ENCODE data around the gene SPEF2.

DNA sequence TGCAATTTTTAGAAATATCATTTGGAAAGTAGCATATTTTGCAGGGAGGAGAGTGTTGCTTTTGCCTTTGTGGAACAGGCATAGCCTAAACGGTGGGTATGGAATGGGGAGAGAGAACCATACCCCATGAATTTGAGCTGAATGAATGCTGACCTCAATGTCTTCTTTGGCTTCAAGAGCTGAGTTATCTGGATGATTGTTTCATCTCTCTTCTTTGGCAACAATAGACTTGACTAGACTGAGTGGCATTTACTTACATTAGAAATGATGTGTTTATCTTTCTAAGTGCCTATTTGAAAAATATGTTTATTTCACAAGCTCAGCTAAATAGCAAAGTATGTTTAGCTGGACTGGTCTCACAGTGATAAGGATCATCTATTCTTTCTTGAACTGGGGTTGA is 42.8 kb downstream of the SPEF2 start:
- TF ChIP-seq EZH2 (IDR thresholded peaks at IDR 0.05; ENCODE audit: borderline replicate concordance, insufficient read depth, low read length, poor library complexity, severe bottlenecking) (no peak), REST (IDR thresholded peaks at IDR 0.05; ENCODE audit: borderline replicate concordance) (no peak), POLR2AphosphoS5 (IDR thresholded peaks at IDR 0.05) (no peak), RAD21 (conservative IDR thresholded peaks at IDR 0.05) (no peak), TAF1 (IDR thresholded peaks at IDR 0.05; ENCODE audit: low read depth) (no peak), SMC3 (conservative IDR thresholded peaks at IDR 0.05; ENCODE audit: poor library complexity) (no peak), MXI1 (conservative IDR thresholded peaks at IDR 0.05; ENCODE audit: poor library complexity, severe bottlenecking) (no peak)
- TF ChIP-seq, protein P1, sequence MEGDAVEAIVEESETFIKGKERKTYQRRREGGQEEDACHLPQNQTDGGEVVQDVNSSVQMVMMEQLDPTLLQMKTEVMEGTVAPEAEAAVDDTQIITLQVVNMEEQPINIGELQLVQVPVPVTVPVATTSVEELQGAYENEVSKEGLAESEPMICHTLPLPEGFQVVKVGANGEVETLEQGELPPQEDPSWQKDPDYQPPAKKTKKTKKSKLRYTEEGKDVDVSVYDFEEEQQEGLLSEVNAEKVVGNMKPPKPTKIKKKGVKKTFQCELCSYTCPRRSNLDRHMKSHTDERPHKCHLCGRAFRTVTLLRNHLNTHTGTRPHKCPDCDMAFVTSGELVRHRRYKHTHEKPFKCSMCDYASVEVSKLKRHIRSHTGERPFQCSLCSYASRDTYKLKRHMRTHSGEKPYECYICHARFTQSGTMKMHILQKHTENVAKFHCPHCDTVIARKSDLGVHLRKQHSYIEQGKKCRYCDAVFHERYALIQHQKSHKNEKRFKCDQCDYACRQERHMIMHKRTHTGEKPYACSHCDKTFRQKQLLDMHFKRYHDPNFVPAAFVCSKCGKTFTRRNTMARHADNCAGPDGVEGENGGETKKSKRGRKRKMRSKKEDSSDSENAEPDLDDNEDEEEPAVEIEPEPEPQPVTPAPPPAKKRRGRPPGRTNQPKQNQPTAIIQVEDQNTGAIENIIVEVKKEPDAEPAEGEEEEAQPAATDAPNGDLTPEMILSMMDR (IDR thresholded peaks at IDR 0.05; ENCODE audit: poor library complexity, severe bottlenecking): no peak

Measured in neural cell (in vitro differentiated cells).